T-helper 2 cell treated with Interferon-gamma antibody and Interleukin-4, amounts not matched to agents 5 μg/mL and 100 μg/mL, for 36 hours (primary cell): ENCODE measurements around the gene CXorf65.

ENCODE experiments used
- DNase-seq: peaks from one replicate; pipeline ENCODE4 v3.0.0; 2021; ENCODE audit warnings: low spot score
- H3K27ac Mint-ChIP-seq: one replicate; pipeline ENCODE4 v1.8.0; 2021; ENCODE audit warnings: mild to moderate bottlenecking, mixed read lengths
- H3K27me3 Mint-ChIP-seq: one replicate; pipeline ENCODE4 v1.8.0; 2021; ENCODE audit warnings: low read depth, mixed read lengths
- H3K36me3 Mint-ChIP-seq: one replicate; pipeline ENCODE4 v1.8.0; 2021; ENCODE audit warnings: low read depth, mixed read lengths
- H3K4me1 Mint-ChIP-seq: one replicate; pipeline ENCODE4 v1.8.0; 2021; ENCODE audit warnings: low read depth, mixed read lengths
- H3K4me3 Mint-ChIP-seq: one replicate; pipeline ENCODE4 v1.8.0; 2022; ENCODE audit warnings: mild to moderate bottlenecking, moderate library complexity, mixed read lengths
- H3K9me3 Mint-ChIP-seq: one replicate; pipeline ENCODE4 v1.8.0; 2021; ENCODE audit warnings: mixed read lengths

CXorf65 gene

DNA sequence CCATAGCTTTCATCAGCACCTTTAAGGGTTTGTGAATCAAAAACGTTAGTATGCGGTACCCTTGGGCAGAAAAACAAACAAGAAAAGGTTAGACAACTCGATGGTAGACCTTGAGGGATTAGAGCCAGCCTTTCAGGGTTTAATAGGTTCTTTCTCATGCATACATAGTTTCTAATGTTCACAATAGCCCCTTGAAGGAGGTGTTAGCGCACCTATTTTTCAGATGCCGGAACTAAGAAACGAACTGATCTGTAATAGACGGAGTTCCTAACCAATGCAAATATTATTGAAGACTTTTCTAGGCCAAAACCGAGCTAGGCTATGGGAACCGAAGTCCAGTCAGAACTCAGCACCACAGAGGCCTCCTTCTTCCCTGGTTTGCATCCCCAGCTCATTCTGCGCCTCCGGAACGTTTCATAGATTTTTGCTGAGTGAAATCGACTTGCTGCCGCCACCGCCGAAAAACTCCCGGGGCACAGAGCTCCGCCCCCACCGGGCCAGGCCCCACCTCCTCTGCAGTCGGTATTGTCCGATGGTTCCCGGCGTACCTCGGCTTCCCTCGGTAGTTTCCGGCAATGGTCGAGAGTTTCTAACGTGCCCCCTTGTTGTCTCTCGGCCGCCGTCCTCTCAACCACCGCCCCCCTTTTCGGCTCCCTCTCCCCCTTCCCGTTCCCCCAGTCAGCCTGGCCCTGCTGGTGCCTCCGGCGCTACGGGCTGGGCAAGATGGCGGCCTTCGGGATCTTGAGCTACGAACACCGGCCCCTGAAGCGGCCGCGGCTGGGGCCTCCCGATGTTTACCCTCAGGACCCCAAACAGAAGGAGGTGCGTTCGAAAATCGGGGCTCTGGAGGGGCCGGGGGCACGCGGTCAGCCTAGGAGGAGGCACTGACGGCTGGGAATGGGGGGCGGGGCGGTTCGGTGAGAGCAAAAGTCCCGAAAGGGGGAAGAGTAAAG, 11.8 kb upstream of the CXorf65 start, which contains the start of gene MED12:
Gene MED12 (plus strand): TSS at position 565 of the 953 bp plus-strand sequence. CDS start 159 bp downstream, at position 724.
- peak within 1 kb of the TSS; percentile 89 for H3K27ac Mint-ChIP-seq
- peaks cover 19% of the 10 kb centered on the region for H3K36me3 Mint-ChIP-seq
- H3K9me3 Mint-ChIP-seq = no peaks in the 10 kb centered on the region
- no peaks in the 10 kb centered on the region for H3K27me3 Mint-ChIP-seq
- DNase-seq = peak; percentile 81
- H3K4me1 Mint-ChIP-seq = peaks cover 8% of the 10 kb centered on the region
- H3K4me3 Mint-ChIP-seq = peak within 1 kb of the TSS; percentile 83

DNA sequence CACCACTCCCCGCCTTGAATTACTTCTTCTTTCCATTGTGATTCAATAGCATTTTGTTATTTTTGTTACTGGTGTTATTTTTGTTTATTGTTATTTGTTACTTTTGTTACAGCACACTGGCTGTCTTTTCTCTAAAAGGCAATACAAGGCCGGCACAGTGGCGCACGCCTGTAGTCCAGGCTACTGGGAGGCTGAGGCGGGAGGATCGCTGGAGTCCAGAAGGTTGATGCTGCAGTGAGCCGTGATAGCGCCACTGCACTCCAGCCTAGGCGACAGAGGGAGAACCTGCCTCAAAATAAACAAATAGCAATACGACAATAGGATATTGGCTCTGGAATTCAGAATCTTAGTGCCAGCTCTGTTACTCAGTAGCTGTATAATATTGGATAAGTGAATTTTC, 10.8 kb upstream of the CXorf65 start:
- no peaks in the 10 kb centered on the region for H3K9me3 Mint-ChIP-seq
- DNase-seq = no peak
- H3K36me3 Mint-ChIP-seq = peaks cover 11% of the 10 kb centered on the region
- no peak overlapping the region for H3K4me3 Mint-ChIP-seq
- H3K27ac Mint-ChIP-seq = peak overlapping the region; percentile 65
- no peaks in the 10 kb centered on the region for H3K27me3 Mint-ChIP-seq
- H3K4me1 Mint-ChIP-seq = peaks cover 10% of the 10 kb centered on the region

DNA sequence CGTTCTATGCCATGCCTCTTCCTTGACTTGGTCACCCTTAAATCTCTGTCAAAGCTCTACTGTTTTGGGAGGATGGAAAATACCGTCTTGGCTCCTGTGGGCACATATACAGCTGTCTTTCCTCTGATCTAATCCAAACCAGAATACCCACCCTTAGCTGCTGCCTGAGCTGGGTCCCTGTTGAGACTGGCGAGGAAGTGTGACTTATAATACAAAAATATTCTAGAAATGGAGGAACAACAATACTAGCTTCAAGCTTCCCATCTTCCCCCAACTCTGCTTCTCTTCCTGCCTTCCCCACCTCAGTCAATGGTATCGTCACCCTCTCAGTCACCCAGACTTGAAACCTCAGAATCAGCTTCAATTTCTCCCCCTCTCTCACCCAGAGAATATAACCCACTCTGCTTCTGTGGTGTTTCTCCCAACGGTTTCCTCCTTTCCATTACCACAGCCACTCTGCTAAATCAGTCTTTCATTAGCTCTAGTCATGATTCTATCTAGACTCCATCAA, 5.4 kb upstream of the CXorf65 start:
- Mint-ChIP-seq H3K9me3 (no peaks in the 10 kb centered on the region), H3K27ac (peak overlapping the region; percentile 99), H3K4me1 (peaks cover 30% of the 10 kb centered on the region), H3K4me3 (peak overlapping the region; percentile 94), H3K36me3 (peaks cover 45% of the 10 kb centered on the region), H3K27me3 (no peaks in the 10 kb centered on the region)
- DNase-seq = no peak

DNA sequence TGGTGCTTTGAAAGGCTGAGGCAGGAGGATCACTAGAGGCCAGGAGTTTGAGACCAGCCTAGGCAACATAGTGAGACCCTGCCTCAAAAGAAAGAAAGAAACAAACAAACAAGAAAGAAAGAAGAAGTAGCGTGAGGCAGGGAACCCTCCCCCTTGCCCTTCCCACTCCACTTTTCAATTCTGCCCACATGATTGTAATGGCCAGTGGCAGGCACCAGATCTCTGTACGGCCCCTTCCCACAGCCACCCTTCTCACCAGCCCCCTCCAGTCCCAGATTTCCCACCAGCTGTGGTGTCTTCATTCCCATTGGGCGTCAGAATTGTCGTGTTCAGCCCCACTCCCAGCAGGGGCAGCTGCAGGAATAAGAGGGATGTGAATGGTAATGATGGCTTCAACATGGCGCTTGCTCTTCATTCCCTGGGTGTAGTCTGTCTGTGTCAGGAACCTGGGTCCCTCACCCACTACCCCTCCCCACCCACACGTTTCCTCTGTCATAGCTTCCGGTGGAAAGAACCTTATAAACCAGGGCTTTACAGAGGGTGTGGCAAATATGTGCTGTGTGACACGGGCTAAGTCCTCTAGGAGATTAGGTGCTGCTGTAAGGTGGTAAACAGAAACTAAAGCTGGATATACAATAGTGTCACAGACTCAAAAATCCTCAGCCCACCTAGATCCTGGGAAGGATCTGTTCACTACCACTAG, 4.8 kb upstream of the CXorf65 start, which contains the start of gene IL2RG:
Gene IL2RG (minus strand): TSS at position 437 of the 703 bp plus-strand sequence. CDS start 38 bp downstream, at position 399.
- peak; percentile 81 for DNase-seq
- Mint-ChIP-seq H3K9me3 (no peaks in the 10 kb centered on the region), H3K4me1 (peaks cover 34% of the 10 kb centered on the region), H3K4me3 (peak within 1 kb of the TSS; percentile 94), H3K27ac (peak within 1 kb of the TSS; percentile 99), H3K27me3 (no peaks in the 10 kb centered on the region), H3K36me3 (peaks cover 51% of the 10 kb centered on the region)

DNA sequence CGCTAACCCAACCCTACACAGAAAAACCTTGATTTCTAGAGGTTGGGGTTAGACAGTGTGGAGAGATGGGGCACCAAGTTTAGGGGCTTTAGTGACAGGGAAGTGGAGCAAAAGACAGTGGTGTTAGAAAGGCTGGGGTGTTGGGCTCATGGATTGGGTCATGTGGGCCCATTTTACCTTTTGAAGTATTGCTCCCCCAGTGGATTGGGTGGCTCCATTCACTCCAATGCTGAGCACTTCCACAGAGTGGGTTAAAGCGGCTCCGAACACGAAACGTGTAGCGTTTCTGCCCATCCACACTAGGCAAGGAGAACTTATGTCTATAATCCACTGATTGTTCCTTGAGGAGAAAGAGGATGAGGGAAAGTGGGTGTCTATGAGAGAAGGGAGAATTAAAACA, 2.5 kb upstream of the CXorf65 start:
- H3K4me3 Mint-ChIP-seq = peak overlapping the region; percentile 94
- H3K9me3 Mint-ChIP-seq = no peaks in the 10 kb centered on the region
- no peak for DNase-seq
- peaks cover 48% of the 10 kb centered on the region for H3K4me1 Mint-ChIP-seq
- peaks cover 65% of the 10 kb centered on the region for H3K36me3 Mint-ChIP-seq
- peak overlapping the region; percentile 99 for H3K27ac Mint-ChIP-seq
- no peaks in the 10 kb centered on the region for H3K27me3 Mint-ChIP-seq

DNA sequence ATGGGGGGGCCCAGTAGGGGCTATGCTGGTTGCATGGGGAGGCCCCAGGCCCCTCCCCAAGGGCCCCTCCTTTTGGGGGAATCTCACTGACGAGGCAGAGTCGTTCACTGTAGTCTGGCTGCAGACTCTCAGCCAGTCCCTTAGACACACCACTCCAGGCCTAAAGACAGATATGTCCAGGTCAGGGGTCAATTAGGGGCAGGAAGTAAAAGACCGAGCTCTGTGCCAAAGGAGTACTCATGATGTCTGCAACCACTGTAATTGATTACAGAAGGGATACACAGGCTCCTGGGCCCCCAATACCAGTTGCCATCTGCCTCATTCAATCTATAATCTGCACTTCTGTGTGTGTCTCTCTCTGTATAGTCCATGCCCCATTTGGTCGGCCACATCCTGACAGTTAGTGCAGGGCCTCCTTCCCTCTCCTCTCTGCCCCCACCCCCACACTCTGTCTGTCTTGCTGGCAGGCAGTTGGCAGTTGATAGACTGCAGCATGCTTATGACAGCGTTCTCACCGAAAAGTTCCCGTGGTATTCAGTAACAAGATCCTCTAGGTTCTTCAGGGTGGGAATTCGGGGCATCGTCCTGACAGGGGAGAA, 1.3 kb upstream of the CXorf65 start:
- H3K4me1 Mint-ChIP-seq = peaks cover 53% of the 10 kb centered on the region
- peak overlapping the region; percentile 99 for H3K27ac Mint-ChIP-seq
- no peaks in the 10 kb centered on the region for H3K9me3 Mint-ChIP-seq
- no peaks in the 10 kb centered on the region for H3K27me3 Mint-ChIP-seq
- H3K36me3 Mint-ChIP-seq = peaks cover 69% of the 10 kb centered on the region
- DNase-seq = peak; percentile 30
- H3K4me3 Mint-ChIP-seq = peak overlapping the region; percentile 94

DNA sequence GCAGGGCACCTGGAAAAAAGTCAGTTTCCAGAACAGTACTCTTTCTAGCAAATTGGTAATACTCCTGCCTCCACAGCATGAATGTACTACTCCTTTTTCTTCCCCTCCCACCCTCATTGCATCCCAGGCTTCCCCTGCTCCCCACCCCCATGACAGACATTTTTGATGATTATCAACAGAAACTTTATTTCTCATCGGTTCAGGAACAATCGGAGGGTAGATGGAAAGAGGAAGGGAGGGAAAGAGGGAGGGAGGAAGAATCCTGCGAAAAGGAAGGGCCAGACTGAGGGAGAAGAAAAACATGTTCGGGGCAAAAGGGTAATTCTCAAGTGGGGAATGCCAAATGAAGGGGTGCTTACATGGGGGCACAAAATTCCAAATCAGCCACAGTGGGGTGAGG, 705 bp upstream of the CXorf65 start:
- DNase-seq = no peak
- no peaks in the 10 kb centered on the region for H3K9me3 Mint-ChIP-seq
- peak overlapping the region; percentile 94 for H3K4me3 Mint-ChIP-seq
- H3K36me3 Mint-ChIP-seq = peaks cover 69% of the 10 kb centered on the region
- H3K27me3 Mint-ChIP-seq = no peaks in the 10 kb centered on the region
- peak overlapping the region; percentile 99 for H3K27ac Mint-ChIP-seq
- H3K4me1 Mint-ChIP-seq = peaks cover 56% of the 10 kb centered on the region

DNA sequence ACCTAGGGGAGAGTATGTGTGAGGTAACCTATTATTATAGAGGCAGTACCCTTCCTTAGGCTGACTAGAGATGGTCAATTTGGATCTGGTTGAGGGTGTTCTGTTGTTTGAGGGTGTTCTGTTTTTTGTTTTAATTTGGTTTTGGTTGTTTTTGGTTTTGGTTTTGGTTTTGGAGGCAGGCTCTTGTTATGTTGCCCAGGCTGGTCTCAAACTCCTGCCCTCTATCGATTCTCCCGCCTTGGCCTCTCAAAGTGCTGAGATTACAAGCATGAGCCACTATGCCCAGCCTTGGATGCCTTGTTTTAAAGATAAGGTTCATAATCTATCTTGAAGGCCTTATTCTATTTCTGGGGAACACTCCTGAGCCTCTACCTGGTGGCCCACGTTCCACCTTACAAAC, 912 bp downstream of the CXorf65 start:
- Mint-ChIP-seq H3K4me3 (peak overlapping the region; percentile 83), H3K36me3 (peaks cover 61% of the 10 kb centered on the region), H3K9me3 (no peaks in the 10 kb centered on the region), H3K4me1 (peaks cover 57% of the 10 kb centered on the region), H3K27me3 (no peaks in the 10 kb centered on the region), H3K27ac (peak overlapping the region; percentile 92)
- DNase-seq = no peak

DNA sequence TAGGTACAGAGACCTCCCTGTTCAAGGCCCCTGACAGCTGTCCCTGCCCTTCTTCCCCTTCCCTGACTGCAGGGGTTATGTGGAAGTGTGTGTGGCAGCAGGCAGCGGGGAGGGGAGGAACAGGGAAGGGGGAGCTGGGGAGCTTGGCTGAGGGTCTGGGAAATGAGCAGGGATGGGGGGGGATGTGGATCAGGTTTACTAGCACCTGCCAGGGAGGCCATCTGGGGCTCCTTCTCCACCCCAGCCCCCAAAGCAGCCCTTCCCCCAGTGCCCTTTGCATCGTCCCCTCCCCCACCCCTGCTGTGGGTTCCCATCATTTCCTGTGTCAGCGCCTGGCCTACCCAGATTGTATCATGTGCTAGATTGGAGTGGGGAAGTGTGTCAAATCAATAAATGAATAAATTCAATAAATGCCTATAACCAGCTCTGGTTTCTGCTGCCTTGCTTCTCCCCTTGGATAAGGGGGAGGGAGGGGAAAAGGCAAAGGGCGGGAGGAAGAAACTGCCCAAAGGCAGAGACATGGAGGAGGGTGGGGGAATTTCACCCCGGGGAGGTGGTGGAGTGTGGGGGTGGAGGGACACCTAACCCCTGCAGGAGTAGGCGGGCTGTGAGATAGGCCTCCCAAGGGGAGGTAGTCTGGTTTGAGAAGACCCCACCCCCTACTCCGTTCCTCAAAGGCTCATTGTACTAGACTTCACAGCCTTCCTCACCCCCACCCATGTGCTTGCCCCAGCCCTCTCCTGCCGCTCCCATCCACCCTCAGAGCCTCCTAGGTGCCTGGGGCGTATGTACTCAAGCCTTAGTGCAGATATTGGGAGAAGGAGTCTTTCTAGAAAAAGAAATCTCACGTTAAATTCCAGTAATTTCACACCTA, 3.2 kb downstream of the CXorf65 start:
- peak overlapping the region; percentile 76 for H3K4me3 Mint-ChIP-seq
- H3K27ac Mint-ChIP-seq = peak overlapping the region; percentile 83
- peaks cover 58% of the 10 kb centered on the region for H3K4me1 Mint-ChIP-seq
- no peaks in the 10 kb centered on the region for H3K9me3 Mint-ChIP-seq
- peak; percentile 36 for DNase-seq
- no peaks in the 10 kb centered on the region for H3K27me3 Mint-ChIP-seq
- H3K36me3 Mint-ChIP-seq = peaks cover 38% of the 10 kb centered on the region

DNA sequence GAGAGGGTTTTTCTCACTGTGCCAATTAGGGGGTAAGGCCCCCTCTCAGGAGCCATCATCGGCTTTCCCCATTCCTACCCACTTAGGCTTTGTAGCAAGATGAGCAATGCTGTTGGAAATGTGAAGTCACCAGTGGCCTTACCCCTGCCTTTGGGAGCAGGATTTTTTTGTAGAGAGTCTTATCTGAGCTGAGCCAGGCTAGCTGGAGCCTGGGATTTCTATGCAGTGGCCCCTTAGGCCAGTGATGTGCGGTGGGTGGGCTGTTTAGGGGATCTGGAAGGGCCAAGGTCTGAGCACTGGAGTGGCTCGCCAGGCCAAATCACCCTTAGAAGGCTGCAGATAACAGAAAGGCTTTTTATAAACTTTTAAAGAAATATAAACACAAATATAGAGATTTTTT, 4.2 kb downstream of the CXorf65 start:
- Mint-ChIP-seq H3K36me3 (peaks cover 28% of the 10 kb centered on the region), H3K4me1 (peaks cover 56% of the 10 kb centered on the region), H3K27me3 (no peaks in the 10 kb centered on the region), H3K27ac (peak overlapping the region; percentile 83), H3K9me3 (no peaks in the 10 kb centered on the region), H3K4me3 (peak overlapping the region; percentile 55)
- no peak for DNase-seq

DNA sequence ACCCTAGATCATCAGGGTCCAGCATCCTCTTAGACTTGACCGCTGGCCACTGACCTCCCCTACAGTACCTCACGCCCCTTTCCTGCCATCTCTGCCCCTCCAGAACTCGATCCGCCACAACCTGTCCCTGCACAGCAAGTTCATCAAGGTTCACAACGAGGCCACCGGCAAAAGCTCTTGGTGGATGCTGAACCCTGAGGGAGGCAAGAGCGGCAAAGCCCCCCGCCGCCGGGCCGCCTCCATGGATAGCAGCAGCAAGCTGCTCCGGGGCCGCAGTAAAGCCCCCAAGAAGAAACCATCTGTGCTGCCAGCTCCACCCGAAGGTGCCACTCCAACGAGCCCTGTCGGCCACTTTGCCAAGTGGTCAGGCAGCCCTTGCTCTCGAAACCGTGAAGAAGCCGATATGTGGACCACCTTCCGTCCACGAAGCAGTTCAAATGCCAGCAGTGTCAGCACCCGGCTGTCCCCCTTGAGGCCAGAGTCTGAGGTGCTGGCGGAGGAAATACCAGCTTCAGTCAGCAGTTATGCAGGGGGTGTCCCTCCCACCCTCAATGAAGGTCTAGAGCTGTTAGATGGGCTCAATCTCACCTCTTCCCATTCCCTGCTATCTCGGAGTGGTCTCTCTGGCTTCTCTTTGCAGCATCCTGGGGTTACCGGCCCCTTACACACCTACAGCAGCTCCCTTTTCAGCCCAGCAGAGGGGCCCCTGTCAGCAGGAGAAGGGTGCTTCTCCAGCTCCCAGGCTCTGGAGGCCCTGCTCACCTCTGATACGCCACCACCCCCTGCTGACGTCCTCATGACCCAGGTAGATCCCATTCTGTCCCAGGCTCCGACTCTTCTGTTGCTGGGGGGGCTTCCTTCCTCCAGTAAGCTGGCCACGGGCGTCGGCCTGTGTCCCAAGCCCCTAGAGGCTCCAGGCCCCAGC, 5.7 kb downstream of the CXorf65 start:
- peaks cover 45% of the 10 kb centered on the region for H3K4me1 Mint-ChIP-seq
- H3K36me3 Mint-ChIP-seq = peaks cover 14% of the 10 kb centered on the region
- H3K4me3 Mint-ChIP-seq = no peak overlapping the region
- H3K27me3 Mint-ChIP-seq = no peaks in the 10 kb centered on the region
- H3K27ac Mint-ChIP-seq = peak overlapping the region; percentile 31
- no peak for DNase-seq
- no peaks in the 10 kb centered on the region for H3K9me3 Mint-ChIP-seq

DNA sequence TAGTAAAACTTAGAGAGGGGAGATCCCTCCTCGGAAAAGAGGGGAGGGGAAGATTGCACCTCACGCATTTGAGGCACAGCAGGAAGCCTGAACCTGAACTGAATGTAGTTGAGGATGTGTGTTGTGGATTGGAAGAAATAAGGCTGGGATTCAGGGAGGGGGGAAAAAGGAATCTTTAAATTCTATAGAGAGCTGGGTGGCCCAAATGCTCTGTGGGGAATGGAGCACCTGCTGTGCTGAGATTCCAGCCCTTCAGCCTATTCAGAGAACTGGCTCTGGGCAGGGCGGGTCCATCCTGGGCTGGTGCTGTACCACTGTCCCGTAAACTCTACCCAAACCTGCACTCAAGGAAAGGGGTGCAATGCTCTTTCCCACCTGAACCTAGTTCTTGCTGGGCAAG, 6.8 kb downstream of the CXorf65 start:
- H3K36me3 Mint-ChIP-seq = peaks cover 10% of the 10 kb centered on the region
- no peak for DNase-seq
- no peaks in the 10 kb centered on the region for H3K9me3 Mint-ChIP-seq
- H3K4me1 Mint-ChIP-seq = peaks cover 47% of the 10 kb centered on the region
- H3K4me3 Mint-ChIP-seq = no peak overlapping the region
- H3K27me3 Mint-ChIP-seq = no peaks in the 10 kb centered on the region
- no peak overlapping the region for H3K27ac Mint-ChIP-seq
